AG08395 (cell line): Measurements from ENCODE around the gene SOX18.

ENCODE experiments used
- DNase-seq: peaks from one replicate; pipeline ENCODE4 v3.0.0; 2012; ENCODE audit warnings: mixed read lengths, low spot score

Gene SOX18

GRCh38 chr20:64051561-64052325 lies 2.3 kb upstream of the SOX18 start:
- no peak for DNase-seq

GRCh38 chr20:64051033-64051452 lies 1.6 kb upstream of the SOX18 start:
- no peak for DNase-seq

- no peak for DNase-seq
Observed at GRCh38 chr20:64050261-64051032, 1.0 kb upstream of the SOX18 start.

DNA sequence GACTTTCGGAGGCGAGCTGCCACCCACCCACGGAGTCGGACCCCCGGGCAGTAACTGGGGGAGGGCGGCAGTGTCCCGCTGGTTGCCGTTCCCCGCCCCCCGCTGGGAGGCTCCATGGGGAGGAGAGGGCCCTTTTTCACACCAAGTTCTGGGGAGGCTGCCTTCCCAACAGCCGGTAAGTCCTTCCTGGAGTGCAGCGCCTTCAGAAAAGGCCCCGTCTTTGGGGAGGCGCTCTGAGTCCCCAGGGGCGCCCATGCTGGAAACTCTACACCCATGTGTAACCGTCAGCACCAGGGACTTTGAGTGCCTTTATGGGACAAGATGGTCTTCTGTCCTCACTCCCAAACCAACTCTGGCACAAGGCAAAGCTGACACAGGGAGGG lies 430 bp upstream of the SOX18 start:
- DNase-seq: no peak

- DNase-seq: no peak
Observed at GRCh38 chr20:64048402-64049044, 916 bp downstream of the SOX18 start.

- no peak for DNase-seq
Observed at GRCh38 chr20:64047968-64048401, 1.5 kb downstream of the SOX18 start.

DNA sequence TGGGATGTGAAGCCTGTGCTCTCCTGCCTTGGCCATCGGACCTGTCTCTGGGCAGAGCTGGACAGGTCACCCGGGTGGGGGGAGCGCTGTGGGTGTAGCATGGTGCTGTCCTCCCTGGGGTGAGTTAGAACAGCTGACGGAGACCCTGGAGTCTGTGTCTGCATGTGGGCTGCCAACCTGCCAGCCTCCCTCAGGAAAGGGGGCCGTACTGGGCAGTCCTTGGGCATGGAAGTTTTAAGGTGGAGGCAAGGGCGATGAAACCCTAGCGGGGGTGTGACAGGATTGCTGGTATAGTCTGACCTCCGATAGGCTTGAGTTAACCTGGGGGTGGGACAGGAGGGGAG lies 2.4 kb downstream of the SOX18 start:
- DNase-seq: no peak

DNA sequence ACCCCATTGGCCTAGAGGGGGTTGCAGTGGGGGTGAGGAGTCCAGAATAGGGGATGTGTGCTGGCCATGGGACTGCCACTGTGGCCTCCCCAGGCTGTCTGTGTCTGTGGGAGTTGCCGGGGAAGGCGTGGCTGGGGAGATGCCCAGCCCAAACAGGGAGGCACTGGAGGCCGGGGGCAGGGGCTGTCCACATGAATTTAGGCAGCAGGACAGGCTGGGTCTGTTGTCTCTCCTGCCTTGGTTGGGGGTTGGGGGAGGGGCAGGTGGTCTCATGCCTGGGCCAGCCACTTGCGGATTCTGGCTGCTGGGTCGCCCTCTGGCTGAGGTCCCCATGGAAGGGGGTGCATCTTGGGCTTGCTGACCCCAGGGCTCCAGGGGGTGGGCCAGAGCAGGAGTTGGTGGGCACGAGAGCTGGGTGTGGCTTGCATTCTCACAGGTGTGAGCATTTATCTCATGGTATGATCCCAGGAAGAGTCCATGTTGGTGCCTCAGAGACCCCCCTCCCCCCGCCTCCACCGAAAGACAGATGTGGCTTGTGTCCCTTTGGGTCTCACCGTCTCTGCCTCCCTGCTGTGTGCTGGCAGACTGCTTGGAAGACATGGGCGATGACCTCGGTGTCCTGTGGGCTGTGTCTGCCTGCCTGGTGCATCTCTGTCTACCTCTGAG lies 4.0 kb downstream of the SOX18 start:
- no peak for DNase-seq

- DNase-seq: peak; percentile 81
Observed at GRCh38 chr20:64044484-64045247, 4.8 kb downstream of the SOX18 start.

GRCh38 chr20:64043768-64044167 lies 5.7 kb downstream of the SOX18 start:
- DNase-seq: no peak

- DNase-seq: no peak
Observed at GRCh38 chr20:64042054-64042781, 7.2 kb downstream of the SOX18 start.

GRCh38 chr20:64041781-64042053 lies 7.7 kb downstream of the SOX18 start:
- no peak for DNase-seq

DNA sequence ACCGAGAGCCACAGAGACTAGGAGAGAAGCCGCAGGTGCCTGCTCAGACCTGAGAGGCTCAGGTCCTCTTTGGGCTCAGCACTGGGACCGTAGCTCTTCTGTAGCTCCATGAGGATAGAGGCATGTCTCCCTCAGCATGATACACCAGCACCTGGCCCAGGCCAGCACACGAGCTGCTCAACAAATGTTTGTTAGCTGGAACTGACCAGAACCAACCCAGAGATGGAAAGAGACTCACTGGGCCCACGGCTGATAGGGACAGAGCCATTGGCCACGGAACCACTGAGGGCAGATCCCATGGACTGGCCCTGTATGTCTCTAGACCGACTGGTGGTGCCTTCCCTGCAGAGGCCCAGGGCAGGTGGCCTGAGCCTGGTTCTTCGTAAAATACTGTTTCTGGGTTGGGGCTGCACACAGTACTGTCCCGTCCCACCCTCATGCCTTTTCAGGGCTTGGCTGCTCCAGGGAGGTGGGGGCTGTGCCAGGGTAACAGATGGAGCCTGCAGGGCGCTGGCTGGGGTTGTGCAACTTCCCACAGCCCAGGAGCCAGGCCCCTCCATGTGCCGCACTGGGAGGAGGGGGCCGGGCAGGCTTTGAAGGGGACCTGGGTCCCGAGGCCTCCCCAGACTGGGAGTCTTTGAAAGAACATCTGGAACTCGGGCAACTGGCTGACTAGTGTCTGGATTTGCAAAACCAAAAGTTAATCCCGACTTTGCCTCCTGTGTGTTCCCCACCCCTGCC lies 8.2 kb downstream of the SOX18 start:
- no peak for DNase-seq

- DNase-seq: no peak
Observed at GRCh38 chr20:64040231-64041039, 9.0 kb downstream of the SOX18 start.

- DNase-seq: no peak
Observed at GRCh38 chr20:64039293-64040160, 9.9 kb downstream of the SOX18 start.

- peak; percentile 76 for DNase-seq
Observed at GRCh38 chr20:64038565-64039292, 10.7 kb downstream of the SOX18 start.

DNA sequence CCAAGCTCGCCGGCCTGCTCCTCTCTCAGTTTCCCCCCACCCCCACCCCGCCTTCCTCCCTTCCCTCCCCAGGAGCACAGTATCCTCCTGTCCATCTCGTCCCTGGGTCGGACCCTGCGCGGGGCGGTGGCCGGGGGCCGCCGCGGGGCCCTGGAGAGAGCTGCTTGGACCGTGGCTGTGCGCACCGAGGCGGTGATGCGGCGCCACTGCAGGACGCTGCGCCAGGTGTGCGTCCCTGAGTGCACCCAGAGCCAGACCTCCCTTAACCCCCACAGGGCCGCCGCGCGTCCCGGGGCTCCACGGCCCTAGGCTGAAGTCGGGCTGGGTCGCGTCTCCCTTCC lies 11.2 kb downstream of the SOX18 start:
- DNase-seq: no peak
